Fibroblast of pulmonary artery (primary cell): ENCODE data around the gene EIF3D.

Experiments used
- DNase-seq: peaks from one replicate; pipeline ENCODE4 v3.0.0-alpha.2; 2010; ENCODE audit warnings: low read depth
- H3K4me3 ChIP-seq: replicated peaks from 2 replicates; pipeline ENCODE4 v1.5.1; 2011; ENCODE audit warnings: low read depth, mild to moderate bottlenecking, control low read depth, low read length, moderate library complexity
- TF ChIP-seq, protein P1 (sequence below): IDR thresholded peaks from 2 replicates; pipeline ENCODE4 v1.5.1; 2011; ENCODE audit warnings: mild to moderate bottlenecking, control low read depth, low read length, inconsistent platforms; ENCODE audit errors: missing control alignments

The EIF3D gene

DNA sequence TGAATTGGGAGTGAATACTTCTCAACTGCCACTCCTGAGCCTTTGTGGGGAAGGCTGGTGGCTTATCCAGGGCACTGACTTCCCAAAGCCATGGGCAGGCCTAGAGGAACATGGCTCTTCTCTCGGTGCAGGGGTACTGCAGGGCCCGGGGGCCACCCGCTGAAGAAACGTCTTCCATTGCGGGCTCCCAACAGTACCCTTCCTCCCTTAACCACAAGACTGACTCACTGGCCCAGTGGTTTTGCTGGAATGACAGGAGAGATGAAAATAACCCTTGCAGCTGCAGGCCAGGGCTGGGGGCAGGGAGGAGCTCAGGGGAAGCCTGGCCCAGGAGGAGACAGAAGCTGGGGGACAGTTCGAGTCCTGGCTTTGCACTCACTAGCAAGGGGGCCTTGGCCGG is 61.0 kb downstream of the EIF3D start:
- DNase-seq = peak; percentile 94
- TF ChIP-seq, protein P1, sequence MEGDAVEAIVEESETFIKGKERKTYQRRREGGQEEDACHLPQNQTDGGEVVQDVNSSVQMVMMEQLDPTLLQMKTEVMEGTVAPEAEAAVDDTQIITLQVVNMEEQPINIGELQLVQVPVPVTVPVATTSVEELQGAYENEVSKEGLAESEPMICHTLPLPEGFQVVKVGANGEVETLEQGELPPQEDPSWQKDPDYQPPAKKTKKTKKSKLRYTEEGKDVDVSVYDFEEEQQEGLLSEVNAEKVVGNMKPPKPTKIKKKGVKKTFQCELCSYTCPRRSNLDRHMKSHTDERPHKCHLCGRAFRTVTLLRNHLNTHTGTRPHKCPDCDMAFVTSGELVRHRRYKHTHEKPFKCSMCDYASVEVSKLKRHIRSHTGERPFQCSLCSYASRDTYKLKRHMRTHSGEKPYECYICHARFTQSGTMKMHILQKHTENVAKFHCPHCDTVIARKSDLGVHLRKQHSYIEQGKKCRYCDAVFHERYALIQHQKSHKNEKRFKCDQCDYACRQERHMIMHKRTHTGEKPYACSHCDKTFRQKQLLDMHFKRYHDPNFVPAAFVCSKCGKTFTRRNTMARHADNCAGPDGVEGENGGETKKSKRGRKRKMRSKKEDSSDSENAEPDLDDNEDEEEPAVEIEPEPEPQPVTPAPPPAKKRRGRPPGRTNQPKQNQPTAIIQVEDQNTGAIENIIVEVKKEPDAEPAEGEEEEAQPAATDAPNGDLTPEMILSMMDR = no peak
- peak overlapping the region; percentile 14 for H3K4me3 ChIP-seq

DNA sequence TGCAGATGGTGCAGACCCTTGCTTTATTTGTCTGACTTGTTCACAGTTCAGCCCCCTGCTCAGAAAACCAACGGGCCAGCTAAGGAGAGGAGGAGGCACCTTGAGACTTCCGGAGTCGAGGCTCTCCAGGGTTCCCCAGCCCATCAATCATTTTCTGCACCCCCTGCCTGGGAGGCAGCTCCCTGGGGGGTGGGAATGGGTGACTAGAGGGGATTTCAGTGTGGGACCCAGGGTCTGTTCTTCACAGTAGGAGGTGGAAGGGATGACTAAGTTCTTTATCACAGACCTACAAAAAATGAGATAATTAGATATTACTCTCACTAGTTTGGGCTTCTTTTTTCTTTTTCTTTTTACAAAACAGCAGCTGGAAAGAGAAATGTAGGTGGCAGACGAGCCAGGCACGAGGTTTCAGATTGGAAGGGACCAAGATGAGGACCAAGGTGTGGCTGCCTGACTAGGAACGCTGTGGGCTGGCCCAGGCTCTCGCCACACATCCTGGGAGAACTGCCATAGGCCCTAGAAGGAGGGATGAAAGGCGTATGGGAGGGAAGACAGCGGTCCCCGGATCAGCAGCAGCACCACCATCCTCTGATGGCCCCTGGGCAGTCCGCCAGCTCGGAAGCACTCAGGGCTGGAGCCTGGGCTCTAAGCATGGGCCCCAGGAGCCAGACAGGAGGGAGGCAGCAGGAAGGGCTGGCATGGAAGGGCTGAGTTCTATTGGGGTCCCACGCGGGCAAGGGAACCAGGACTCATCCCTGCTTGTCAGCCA is 61.7 kb downstream of the EIF3D start:
- H3K4me3 ChIP-seq = peak overlapping the region; percentile 14
- TF ChIP-seq, protein P1 = no peak
- DNase-seq = peak; percentile 87

DNA sequence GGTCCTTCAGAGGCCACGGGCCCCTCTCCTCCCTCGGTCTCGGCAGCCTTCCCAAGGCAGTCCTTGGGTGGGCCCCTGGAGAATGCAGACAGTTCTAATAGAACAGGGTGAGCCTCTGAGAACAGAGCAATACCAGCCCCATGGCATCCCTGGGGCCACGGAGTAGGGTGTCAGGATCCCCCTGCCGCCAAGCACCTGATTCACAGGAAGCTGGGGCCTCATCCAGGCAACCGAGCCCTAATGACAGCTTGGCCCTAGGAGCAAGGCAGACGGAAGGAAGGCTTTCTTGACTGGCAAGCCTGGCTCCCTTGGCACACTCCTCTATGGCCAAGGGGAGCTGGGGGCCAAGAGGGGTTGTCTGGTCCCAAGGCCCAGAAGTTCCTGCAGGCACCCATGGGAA is 62.7 kb downstream of the EIF3D start:
- no peak for DNase-seq
- TF ChIP-seq, protein P1 = no peak
- no peak overlapping the region for H3K4me3 ChIP-seq

DNA sequence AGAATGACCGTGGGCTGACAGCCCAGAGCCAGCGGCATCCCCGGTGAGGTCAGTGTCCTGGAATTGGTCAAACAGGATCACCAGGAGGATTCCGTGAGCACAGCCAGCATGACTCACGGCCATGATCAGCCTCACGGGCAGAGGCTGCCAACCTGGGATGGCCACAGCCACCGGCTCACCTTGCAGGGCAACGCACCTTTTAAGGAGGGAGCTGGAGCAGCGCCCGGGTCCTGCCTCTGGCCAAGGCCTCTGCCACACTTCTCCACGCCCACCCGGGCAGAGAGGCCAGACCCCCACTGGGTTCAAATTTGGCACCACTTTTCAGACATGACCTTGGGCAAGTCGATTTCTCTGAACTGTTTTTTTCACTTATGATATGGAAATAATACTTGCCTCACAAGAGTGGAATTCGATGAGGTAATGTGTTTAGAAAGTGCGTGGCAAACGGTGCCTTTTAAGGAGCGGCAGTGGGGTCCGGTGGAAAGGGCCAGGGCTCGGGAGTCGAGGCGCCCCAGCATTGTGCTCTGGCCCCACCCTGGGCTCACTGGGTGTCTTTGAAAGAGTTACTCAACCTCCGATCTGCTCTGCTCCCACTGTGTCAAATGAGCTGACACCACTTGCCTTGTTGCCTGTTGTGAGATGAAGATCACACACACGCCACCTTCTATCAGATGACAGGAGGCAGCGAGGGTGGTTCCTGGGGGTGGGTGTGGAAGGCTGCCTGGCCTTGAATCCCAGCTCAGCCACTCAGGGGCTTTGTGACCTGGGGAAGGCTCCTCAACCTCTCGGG is 63.5 kb downstream of the EIF3D start:
- no peak overlapping the region for H3K4me3 ChIP-seq
- TF ChIP-seq, protein P1 = no peak
- peak; percentile 93 for DNase-seq

DNA sequence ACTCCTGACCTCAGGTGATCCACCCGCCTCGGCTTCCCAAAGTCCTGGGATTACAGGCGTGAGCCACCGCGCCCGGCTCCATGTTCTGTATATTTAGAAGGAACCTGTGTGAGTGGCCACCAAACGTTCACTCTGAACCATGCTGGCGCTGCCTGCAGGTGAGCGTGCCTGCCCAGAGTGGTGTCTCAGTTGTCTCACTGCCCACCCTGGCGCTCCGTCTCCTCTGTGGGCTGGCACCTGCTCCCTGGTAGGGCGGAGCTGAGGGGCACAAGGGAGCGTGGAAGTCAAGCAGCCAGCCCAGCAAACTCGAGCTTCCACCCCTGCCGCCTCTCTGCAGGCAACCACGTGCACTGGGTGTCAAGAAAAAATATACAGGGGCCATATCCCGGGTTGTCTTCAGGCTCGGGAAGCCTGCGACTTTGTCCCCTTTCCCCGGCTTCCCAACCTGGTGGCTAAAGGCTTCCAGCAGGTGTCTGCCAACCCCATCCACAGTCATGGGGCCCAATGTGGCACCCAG is 64.2 kb downstream of the EIF3D start:
- no peak for DNase-seq
- TF ChIP-seq, protein P1 = no peak
- H3K4me3 ChIP-seq = no peak overlapping the region

DNA sequence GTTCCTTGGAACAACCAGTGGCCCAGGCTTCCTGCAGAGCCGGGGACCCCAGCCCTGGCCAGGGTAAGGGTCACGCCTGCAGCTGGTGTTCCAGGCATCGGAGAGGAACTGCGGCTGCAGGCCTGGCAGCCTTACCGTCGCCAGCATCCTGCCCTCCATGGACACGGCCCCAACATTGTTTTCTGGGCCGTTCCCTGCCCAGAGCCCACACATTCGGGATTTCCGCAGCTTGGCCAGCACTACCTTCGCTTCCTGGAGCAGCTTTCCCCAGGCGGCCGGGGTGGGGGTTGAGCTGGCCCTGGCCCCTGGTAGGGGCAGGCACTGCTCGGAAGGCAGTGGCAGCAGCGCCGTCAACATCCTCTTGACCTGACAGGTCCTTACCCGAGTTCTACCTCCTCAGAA is 65.2 kb downstream of the EIF3D start:
- DNase-seq = no peak
- TF ChIP-seq, protein P1 = no peak
- no peak overlapping the region for H3K4me3 ChIP-seq
